ENCODE results near the gene PKP2.

Gene PKP2

GRCh38 chr12:32885831-32886230 lies 10.7 kb downstream of the PKP2 start:
- no peak for ATAC-seq
- TF ChIP-seq ZFP3 (CRISPR knock-in tag; IDR thresholded peaks at IDR 0.05), result no peak
- TF ChIP-seq ZNF565 (CRISPR knock-in tag; conservative IDR thresholded peaks at IDR 0.05; ENCODE audit: low read depth), result no peak
- no peak for TF ChIP-seq ARNTL (CRISPR knock-in tag; IDR thresholded peaks at IDR 0.05; ENCODE audit: borderline replicate concordance, low read depth)

DNA sequence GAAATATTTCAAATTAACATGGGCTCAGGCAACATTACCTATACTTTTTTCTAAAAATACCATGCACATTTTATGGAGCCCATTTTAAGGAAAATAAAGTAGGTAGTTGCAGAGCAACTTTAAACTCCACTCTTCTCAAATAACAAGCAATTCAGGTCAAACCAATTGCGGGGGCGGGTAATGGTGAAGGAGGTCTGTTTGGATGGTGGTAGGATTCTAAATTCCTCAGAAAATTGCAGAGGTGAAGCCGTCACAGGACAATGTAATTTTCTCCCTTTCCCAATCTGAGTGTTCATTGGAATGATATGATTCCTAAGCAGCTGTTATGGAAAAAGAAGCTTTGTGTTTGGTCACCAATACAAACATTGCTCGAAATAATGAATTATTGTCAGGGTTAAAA lies 11.6 kb downstream of the PKP2 start:
- ATAC-seq, result no peak
- TF ChIP-seq PPARA (CRISPR knock-in tag; IDR thresholded peaks at IDR 0.05; ENCODE audit: borderline replicate concordance) (no peak), ZNF70 (CRISPR knock-in tag; IDR thresholded peaks at IDR 0.05) (no peak), ZFP30 (CRISPR knock-in tag; IDR thresholded peaks at IDR 0.05) (no peak), ZFP3 (CRISPR knock-in tag; IDR thresholded peaks at IDR 0.05) (no peak), GLIS3 (CRISPR knock-in tag; IDR thresholded peaks at IDR 0.05) (no peak), TCF4 (CRISPR knock-in tag; IDR thresholded peaks at IDR 0.05; ENCODE audit: borderline replicate concordance) (no peak), SNAI2 (CRISPR knock-in tag; IDR thresholded peaks at IDR 0.05) (no peak), OSR1 (CRISPR knock-in tag; IDR thresholded peaks at IDR 0.05) (no peak), ESRRG (CRISPR knock-in tag; IDR thresholded peaks at IDR 0.05) (no peak), ZC3H10 (CRISPR knock-in tag; IDR thresholded peaks at IDR 0.05) (no peak), ISL1 (CRISPR knock-in tag; IDR thresholded peaks at IDR 0.05) (no peak), RARB (CRISPR knock-in tag; IDR thresholded peaks at IDR 0.05) (no peak), TOX (CRISPR knock-in tag; IDR thresholded peaks at IDR 0.05; ENCODE audit: borderline replicate concordance) (no peak), CSDC2 (CRISPR knock-in tag; IDR thresholded peaks at IDR 0.05) (no peak)
- TF ChIP-seq, protein P1, sequence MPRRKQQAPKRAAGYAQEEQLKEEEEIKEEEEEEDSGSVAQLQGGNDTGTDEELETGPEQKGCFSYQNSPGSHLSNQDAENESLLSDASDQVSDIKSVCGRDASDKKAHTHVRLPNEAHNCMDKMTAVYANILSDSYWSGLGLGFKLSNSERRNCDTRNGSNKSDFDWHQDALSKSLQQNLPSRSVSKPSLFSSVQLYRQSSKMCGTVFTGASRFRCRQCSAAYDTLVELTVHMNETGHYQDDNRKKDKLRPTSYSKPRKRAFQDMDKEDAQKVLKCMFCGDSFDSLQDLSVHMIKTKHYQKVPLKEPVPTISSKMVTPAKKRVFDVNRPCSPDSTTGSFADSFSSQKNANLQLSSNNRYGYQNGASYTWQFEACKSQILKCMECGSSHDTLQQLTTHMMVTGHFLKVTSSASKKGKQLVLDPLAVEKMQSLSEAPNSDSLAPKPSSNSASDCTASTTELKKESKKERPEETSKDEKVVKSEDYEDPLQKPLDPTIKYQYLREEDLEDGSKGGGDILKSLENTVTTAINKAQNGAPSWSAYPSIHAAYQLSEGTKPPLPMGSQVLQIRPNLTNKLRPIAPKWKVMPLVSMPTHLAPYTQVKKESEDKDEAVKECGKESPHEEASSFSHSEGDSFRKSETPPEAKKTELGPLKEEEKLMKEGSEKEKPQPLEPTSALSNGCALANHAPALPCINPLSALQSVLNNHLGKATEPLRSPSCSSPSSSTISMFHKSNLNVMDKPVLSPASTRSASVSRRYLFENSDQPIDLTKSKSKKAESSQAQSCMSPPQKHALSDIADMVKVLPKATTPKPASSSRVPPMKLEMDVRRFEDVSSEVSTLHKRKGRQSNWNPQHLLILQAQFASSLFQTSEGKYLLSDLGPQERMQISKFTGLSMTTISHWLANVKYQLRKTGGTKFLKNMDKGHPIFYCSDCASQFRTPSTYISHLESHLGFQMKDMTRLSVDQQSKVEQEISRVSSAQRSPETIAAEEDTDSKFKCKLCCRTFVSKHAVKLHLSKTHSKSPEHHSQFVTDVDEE (CRISPR knock-in tag; IDR thresholded peaks at IDR 0.05), result no peak
- TF ChIP-seq, protein P2, sequence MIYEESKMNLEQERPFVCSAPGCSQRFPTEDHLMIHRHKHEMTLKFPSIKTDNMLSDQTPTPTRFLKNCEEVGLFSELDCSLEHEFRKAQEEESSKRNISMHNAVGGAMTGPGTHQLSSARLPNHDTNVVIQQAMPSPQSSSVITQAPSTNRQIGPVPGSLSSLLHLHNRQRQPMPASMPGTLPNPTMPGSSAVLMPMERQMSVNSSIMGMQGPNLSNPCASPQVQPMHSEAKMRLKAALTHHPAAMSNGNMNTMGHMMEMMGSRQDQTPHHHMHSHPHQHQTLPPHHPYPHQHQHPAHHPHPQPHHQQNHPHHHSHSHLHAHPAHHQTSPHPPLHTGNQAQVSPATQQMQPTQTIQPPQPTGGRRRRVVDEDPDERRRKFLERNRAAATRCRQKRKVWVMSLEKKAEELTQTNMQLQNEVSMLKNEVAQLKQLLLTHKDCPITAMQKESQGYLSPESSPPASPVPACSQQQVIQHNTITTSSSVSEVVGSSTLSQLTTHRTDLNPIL (CRISPR knock-in tag; IDR thresholded peaks at IDR 0.05; ENCODE audit: low read depth), result no peak
- TF ChIP-seq, protein P3, sequence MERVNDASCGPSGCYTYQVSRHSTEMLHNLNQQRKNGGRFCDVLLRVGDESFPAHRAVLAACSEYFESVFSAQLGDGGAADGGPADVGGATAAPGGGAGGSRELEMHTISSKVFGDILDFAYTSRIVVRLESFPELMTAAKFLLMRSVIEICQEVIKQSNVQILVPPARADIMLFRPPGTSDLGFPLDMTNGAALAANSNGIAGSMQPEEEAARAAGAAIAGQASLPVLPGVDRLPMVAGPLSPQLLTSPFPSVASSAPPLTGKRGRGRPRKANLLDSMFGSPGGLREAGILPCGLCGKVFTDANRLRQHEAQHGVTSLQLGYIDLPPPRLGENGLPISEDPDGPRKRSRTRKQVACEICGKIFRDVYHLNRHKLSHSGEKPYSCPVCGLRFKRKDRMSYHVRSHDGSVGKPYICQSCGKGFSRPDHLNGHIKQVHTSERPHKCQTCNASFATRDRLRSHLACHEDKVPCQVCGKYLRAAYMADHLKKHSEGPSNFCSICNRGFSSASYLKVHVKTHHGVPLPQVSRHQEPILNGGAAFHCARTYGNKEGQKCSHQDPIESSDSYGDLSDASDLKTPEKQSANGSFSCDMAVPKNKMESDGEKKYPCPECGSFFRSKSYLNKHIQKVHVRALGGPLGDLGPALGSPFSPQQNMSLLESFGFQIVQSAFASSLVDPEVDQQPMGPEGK (CRISPR knock-in tag; IDR thresholded peaks at IDR 0.05; ENCODE audit: borderline replicate concordance), result no peak

GRCh38 chr12:32881702-32882101 lies 14.9 kb downstream of the PKP2 start:
- TF ChIP-seq ZNF565 (CRISPR knock-in tag; conservative IDR thresholded peaks at IDR 0.05; ENCODE audit: low read depth) (no peak), SNAI2 (CRISPR knock-in tag; IDR thresholded peaks at IDR 0.05) (no peak), ARNTL (CRISPR knock-in tag; IDR thresholded peaks at IDR 0.05; ENCODE audit: borderline replicate concordance, low read depth) (no peak), PPARA (CRISPR knock-in tag; IDR thresholded peaks at IDR 0.05; ENCODE audit: borderline replicate concordance) (no peak), ZFP3 (CRISPR knock-in tag; IDR thresholded peaks at IDR 0.05) (no peak), ZC3H10 (CRISPR knock-in tag; IDR thresholded peaks at IDR 0.05) (no peak), ZNF8 (CRISPR knock-in tag; IDR thresholded peaks at IDR 0.05) (no peak), CSDC2 (CRISPR knock-in tag; IDR thresholded peaks at IDR 0.05) (no peak), ISL1 (CRISPR knock-in tag; IDR thresholded peaks at IDR 0.05) (no peak), RARB (CRISPR knock-in tag; IDR thresholded peaks at IDR 0.05) (no peak), ZFP30 (CRISPR knock-in tag; IDR thresholded peaks at IDR 0.05) (no peak), BACH2 (CRISPR knock-in tag; IDR thresholded peaks at IDR 0.05; ENCODE audit: borderline replicate concordance) (no peak), GLIS3 (CRISPR knock-in tag; IDR thresholded peaks at IDR 0.05) (no peak), ZNF70 (CRISPR knock-in tag; IDR thresholded peaks at IDR 0.05) (no peak), TOX (CRISPR knock-in tag; IDR thresholded peaks at IDR 0.05; ENCODE audit: borderline replicate concordance) (no peak)
- TF ChIP-seq, protein P2 (CRISPR knock-in tag; IDR thresholded peaks at IDR 0.05; ENCODE audit: low read depth), result no peak
- TF ChIP-seq, protein P4, sequence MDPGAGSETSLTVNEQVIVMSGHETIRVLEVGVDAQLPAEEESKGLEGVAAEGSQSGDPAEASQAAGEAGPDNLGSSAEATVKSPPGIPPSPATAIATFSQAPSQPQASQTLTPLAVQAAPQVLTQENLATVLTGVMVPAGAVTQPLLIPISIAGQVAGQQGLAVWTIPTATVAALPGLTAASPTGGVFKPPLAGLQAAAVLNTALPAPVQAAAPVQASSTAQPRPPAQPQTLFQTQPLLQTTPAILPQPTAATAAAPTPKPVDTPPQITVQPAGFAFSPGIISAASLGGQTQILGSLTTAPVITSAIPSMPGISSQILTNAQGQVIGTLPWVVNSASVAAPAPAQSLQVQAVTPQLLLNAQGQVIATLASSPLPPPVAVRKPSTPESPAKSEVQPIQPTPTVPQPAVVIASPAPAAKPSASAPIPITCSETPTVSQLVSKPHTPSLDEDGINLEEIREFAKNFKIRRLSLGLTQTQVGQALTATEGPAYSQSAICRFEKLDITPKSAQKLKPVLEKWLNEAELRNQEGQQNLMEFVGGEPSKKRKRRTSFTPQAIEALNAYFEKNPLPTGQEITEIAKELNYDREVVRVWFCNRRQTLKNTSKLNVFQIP (CRISPR knock-in tag; IDR thresholded peaks at IDR 0.05; ENCODE audit: borderline replicate concordance, low read depth), result no peak
- TF ChIP-seq, protein P1 (CRISPR knock-in tag; IDR thresholded peaks at IDR 0.05), result no peak
- TF ChIP-seq, protein P3 (CRISPR knock-in tag; IDR thresholded peaks at IDR 0.05; ENCODE audit: borderline replicate concordance), result no peak
- ATAC-seq, result no peak
